Measurements from ENCODE around the gene TAGLN2. TPM values are rescaled to one million over a fixed set of nuclear protein-coding genes. Genes with fewer than 3 reads are reported as not detected.
"Not testable (repeated sequence)": the region's sequence is repeated elsewhere in the genome, so short reads cannot be mapped to it uniquely, and the experiment has no call there.

Gene TAGLN2
- total RNA-seq, 1 donor = 397 TPM

- no peaks in the 10 kb centered on the region for H3K9me3 ChIP-seq (ENCODE audit: low read depth, low read length)
- H3K27me3 ChIP-seq (ENCODE audit: insufficient read depth, low read length) = no peaks in the 10 kb centered on the region
- peaks cover 42% of the 10 kb centered on the region for H3K4me1 ChIP-seq (ENCODE audit: insufficient read depth, low read length)
- no peak overlapping the region for H3K4me3 ChIP-seq (ENCODE audit: low read length)
Measured at GRCh38 chr1:159911326-159912070, 13.8 kb downstream of the TAGLN2 start.

DNA sequence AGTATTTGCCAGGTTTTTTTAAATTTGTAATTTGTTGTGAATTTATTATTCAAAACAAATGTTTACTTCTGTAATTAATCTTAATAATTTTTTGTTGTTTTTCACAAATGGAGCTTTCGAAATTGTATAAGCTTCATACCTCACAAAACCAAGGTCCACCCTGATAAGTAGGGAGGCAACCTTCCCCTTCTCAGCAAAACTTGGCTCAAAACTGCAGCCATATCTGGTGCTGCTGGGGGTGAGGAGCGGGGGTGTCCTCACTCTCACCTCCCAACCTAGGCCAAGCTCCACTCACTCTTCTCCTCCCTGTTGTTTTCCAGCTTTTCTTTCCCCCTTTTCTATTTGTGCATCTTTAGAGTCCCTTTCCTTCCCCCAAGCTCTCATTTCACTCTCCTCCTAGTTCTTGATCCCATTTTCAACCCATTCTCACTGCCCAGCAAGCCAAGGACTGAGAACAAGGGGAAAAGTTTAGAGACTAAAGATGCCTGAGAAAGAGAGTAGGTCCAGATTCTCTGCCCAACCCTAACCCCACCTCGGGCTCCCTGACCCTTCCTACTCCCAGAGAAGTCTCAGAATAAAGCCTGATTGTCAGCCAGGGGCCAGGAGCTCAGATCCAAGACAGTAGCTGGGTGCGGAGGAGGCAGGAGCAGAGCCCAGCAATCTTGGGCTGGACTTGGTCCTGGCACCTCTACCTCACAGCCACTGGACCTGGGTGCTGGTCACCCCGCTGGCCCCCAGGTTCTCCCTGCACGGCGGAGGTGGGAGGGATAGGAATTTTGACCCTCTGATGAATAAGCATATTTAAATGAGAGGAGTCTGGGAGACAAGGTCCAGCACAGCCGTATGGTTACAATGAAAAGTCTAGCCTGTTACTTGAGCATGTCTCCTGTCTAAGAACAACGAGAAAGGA lies 17.0 kb downstream of the TAGLN2 start:
- H3K27me3 ChIP-seq (ENCODE audit: insufficient read depth, low read length) = no peaks in the 10 kb centered on the region
- no peak overlapping the region for H3K4me3 ChIP-seq (ENCODE audit: low read length)
- peaks cover 35% of the 10 kb centered on the region for H3K4me1 ChIP-seq (ENCODE audit: insufficient read depth, low read length)
- no peaks in the 10 kb centered on the region for H3K9me3 ChIP-seq (ENCODE audit: low read depth, low read length)

GRCh38 chr1:159906960-159907359 lies 18.3 kb downstream of the TAGLN2 start:
- no peaks in the 10 kb centered on the region for H3K9me3 ChIP-seq (ENCODE audit: low read depth, low read length)
- no peaks in the 10 kb centered on the region for H3K27me3 ChIP-seq (ENCODE audit: insufficient read depth, low read length)
- H3K4me1 ChIP-seq (ENCODE audit: insufficient read depth, low read length) = peaks cover 36% of the 10 kb centered on the region
- H3K4me3 ChIP-seq (ENCODE audit: low read length) = no peak overlapping the region

- not testable (repeated sequence) for H3K27me3 ChIP-seq (ENCODE audit: insufficient read depth, low read length); H3K4me3 ChIP-seq (ENCODE audit: low read length)
Measured at GRCh38 chr1:159904036-159904435, 21.3 kb downstream of the TAGLN2 start.

GRCh38 chr1:159902541-159902940 lies 22.8 kb downstream of the TAGLN2 start:
- Histone ChIP-seq H3K4me1 (ENCODE audit: insufficient read depth, low read length) (peaks cover 36% of the 10 kb centered on the region), H3K9me3 (ENCODE audit: low read depth, low read length) (no peaks in the 10 kb centered on the region)

More at GRCh38 chr1:159904036-159904435, 21.3 kb downstream of the TAGLN2 start:
- peaks cover 21% of the 10 kb centered on the region for H3K4me1 ChIP-seq (ENCODE audit: insufficient read depth, low read length)
- H3K9me3 ChIP-seq (ENCODE audit: low read depth, low read length) = not testable (repeated sequence)

GRCh38 chr1:159900755-159901360 lies 24.4 kb downstream of the TAGLN2 start:
- Histone ChIP-seq H3K27me3 (ENCODE audit: insufficient read depth, low read length) (no peaks in the 10 kb centered on the region), H3K4me3 (ENCODE audit: low read length) (no peak overlapping the region), H3K4me1 (ENCODE audit: insufficient read depth, low read length) (peaks cover 48% of the 10 kb centered on the region), H3K9me3 (ENCODE audit: low read depth, low read length) (no peaks in the 10 kb centered on the region)

More at GRCh38 chr1:159902541-159902940, 22.8 kb downstream of the TAGLN2 start:
- Histone ChIP-seq H3K4me3 (ENCODE audit: low read length) (no peak overlapping the region), H3K27me3 (ENCODE audit: insufficient read depth, low read length) (no peaks in the 10 kb centered on the region)

DNA sequence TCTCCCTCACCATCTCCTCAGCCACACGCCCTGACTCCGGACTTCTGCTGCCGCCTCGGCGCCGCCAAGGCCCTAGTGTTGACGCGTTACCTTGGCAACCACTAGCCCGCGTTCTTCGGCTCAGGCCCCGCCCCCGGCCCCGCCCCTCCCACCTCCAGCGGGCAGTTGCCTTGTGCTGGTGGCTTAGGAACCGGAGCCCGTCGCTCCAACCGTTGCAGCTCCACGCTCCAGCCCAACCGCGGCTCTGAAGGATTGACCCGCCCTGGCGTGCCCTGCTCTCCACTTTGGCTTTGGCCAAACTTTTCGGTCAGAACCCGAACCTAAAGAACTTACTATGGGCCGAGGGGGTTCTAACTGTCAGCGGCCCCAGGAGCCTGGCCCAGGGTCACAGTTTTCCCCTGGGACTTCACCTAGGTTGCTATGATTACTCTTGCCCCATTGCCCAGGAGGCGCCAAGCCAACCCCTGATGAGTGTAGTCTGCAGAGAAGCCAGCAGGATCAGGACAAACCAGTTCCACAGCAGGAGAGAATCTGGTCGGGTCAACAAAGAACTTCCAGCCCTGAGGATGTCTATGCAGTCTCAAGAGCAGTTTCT lies 25.1 kb downstream of the TAGLN2 start, which contains the start of gene CFAP45:
TSS of gene CFAP45 (minus strand) at position 80 of the 595 bp plus-strand sequence. CDS start at position 13, 67 bp downstream.
- H3K4me1 ChIP-seq (ENCODE audit: insufficient read depth, low read length) = peaks cover 53% of the 10 kb centered on the region
- no peak within 1 kb of the TSS for H3K4me3 ChIP-seq (ENCODE audit: low read length)
- no peaks in the 10 kb centered on the region for H3K9me3 ChIP-seq (ENCODE audit: low read depth, low read length)
- H3K27me3 ChIP-seq (ENCODE audit: insufficient read depth, low read length) = no peaks in the 10 kb centered on the region

GRCh38 chr1:159899634-159900033 lies 25.7 kb downstream of the TAGLN2 start:
- H3K4me1 ChIP-seq (ENCODE audit: insufficient read depth, low read length) = peaks cover 53% of the 10 kb centered on the region
- not testable (repeated sequence) for H3K27me3 ChIP-seq (ENCODE audit: insufficient read depth, low read length); H3K4me3 ChIP-seq (ENCODE audit: low read length); H3K9me3 ChIP-seq (ENCODE audit: low read depth, low read length)

- peaks cover 53% of the 10 kb centered on the region for H3K4me1 ChIP-seq (ENCODE audit: insufficient read depth, low read length)
- no peaks in the 10 kb centered on the region for H3K27me3 ChIP-seq (ENCODE audit: insufficient read depth, low read length)
- no peaks in the 10 kb centered on the region for H3K9me3 ChIP-seq (ENCODE audit: low read depth, low read length)
- no peak overlapping the region for H3K4me3 ChIP-seq (ENCODE audit: low read length)
Measured at GRCh38 chr1:159898527-159898926, 26.8 kb downstream of the TAGLN2 start.

- Histone ChIP-seq H3K9me3 (ENCODE audit: low read depth, low read length) (no peaks in the 10 kb centered on the region), H3K4me1 (ENCODE audit: insufficient read depth, low read length) (peaks cover 53% of the 10 kb centered on the region), H3K27me3 (ENCODE audit: insufficient read depth, low read length) (no peaks in the 10 kb centered on the region), H3K4me3 (ENCODE audit: low read length) (no peak overlapping the region)
Measured at GRCh38 chr1:159897962-159898361, 27.3 kb downstream of the TAGLN2 start.

DNA sequence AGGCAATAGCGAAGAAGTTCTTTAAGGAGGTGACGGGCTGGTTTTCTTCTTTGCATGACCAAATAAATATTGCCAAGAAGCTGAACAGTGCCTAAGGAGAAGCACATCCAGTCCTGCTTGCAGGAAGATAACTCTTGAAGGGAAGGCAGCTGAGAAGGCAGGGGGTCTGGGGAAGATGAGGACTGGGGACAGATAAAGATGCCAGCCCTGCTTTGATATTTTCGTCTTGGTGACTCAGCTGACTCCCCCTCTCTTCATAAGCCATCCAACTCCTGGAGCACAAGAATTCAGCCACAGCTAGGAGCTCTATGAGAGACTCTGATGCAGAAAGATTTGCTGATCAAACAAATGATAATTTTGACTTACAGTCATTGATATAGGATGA lies 28.8 kb downstream of the TAGLN2 start:
- no peak overlapping the region for H3K4me3 ChIP-seq (ENCODE audit: low read length)

DNA sequence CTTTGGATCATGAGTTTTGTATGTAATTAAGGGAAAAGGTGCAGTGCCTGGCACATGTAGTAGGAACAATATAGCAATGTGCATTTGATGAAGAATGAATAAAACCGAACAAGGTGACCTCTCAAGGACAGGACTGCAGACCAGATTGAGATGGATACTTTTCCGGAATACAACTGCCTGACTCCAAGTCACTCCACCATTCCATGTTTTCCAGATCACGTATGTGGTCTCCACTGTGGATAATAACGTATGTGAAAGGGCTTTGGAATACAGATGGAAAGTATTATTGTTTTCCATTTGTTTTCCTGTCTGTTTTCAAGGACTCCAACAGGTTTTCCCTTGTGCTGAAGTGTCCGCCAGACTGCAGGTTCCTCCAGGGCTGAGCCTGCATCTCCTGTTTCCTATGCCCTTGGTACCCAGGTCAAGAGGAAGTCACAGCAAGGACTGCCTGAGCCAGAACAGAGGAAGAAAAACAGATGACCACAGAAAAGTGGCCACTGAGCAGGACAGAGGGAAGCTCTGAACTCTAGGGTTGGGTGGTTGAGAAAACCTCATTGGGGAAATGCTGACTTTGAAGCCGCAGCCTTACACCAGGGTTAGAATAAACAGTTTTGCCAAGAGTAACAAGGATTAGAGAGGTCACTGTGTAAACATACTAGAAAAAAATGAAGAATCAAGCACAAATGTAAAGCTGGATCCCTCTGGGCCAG lies 29.3 kb downstream of the TAGLN2 start:
- Histone ChIP-seq H3K9me3 (ENCODE audit: low read depth, low read length) (no peaks in the 10 kb centered on the region), H3K4me1 (ENCODE audit: insufficient read depth, low read length) (peaks cover 49% of the 10 kb centered on the region), H3K4me3 (ENCODE audit: low read length) (no peak overlapping the region), H3K27me3 (ENCODE audit: insufficient read depth, low read length) (no peaks in the 10 kb centered on the region)

More for the DNA sequence above, 28.8 kb downstream of the TAGLN2 start:
- Histone ChIP-seq H3K27me3 (ENCODE audit: insufficient read depth, low read length) (no peaks in the 10 kb centered on the region), H3K9me3 (ENCODE audit: low read depth, low read length) (no peaks in the 10 kb centered on the region), H3K4me1 (ENCODE audit: insufficient read depth, low read length) (peaks cover 44% of the 10 kb centered on the region)

DNA sequence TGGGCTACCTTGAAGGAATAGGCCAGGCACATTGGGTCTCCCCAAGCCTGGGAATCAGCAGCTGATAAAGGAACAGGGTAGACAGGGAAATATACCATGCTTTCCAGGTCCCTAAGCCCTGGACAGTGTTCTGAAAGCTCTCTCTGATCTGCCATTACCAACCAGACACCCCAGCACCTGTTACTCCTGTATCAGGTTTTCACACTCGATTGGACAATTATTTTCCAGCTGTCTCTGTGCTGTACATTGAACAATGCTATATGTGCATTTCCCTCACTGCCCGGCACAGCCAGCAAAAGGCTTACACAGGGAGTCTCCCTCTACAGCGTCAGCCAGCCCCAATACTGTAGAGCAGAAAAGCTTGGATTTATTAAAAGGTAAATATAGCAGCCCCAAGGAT lies 30.0 kb downstream of the TAGLN2 start:
- H3K27me3 ChIP-seq (ENCODE audit: insufficient read depth, low read length) = no peaks in the 10 kb centered on the region
- peaks cover 53% of the 10 kb centered on the region for H3K4me1 ChIP-seq (ENCODE audit: insufficient read depth, low read length)
- no peak overlapping the region for H3K4me3 ChIP-seq (ENCODE audit: low read length)
- no peaks in the 10 kb centered on the region for H3K9me3 ChIP-seq (ENCODE audit: low read depth, low read length)

- no peaks in the 10 kb centered on the region for H3K9me3 ChIP-seq (ENCODE audit: low read depth, low read length)
- no peak overlapping the region for H3K4me3 ChIP-seq (ENCODE audit: low read length)
- H3K27me3 ChIP-seq (ENCODE audit: insufficient read depth, low read length) = no peaks in the 10 kb centered on the region
- peaks cover 58% of the 10 kb centered on the region for H3K4me1 ChIP-seq (ENCODE audit: insufficient read depth, low read length)
Measured at GRCh38 chr1:159892944-159893343, 32.4 kb downstream of the TAGLN2 start.

All from mononuclear cell (primary cell).